T follicular helper cell (primary cell): Measurements from ENCODE around the gene ACAD8.
"Not testable (repeated sequence)": the region's sequence is repeated elsewhere in the genome, so short reads cannot be mapped to it uniquely, and the experiment has no call there.

Source experiments
- DNase-seq: peaks from one replicate; pipeline ENCODE4 v3.0.0-alpha.2; 2020; ENCODE audit warnings: low read depth

The ACAD8 gene

DNA sequence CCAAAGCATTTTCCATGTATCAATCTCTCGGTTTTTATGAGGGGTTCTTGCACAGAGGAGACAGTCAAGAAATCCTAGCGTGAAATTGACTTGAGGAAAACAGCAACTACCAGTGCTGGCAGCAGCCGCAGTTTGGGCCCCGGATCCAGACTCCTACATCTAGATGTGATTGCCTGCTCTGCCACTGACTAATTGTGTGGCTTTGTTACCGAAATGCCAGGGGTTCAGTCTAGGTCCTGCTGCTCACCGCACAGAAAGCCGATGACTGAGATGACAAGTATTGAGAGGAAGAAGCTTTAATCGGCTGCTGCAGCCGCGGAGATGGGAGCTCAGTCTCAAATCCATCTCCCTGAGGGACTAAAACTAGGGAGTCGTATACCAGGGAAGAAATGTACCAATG lies 14.6 kb downstream of the ACAD8 start:
- no peak for DNase-seq

DNA sequence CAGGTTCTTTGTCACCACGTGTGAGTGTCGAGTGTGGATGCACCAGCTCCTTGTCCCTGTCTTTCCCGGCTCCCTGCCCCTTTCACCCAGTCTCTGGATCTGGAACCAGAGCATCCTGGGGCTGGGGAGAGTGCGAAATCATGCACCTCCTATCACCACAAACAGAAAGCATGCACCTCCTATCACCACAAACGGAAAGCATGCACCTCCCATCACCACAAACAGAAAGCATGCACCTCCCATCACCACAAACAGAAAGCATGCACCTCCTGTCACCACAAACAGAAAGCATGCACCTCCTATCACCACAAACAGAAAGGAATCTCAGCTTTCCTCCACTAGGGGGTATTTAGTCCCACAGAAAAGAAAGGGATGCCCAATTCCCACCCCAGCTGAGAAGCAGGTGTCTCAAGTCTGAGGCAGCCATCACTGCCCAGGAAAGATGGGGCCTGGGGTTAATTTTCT lies 16.9 kb downstream of the ACAD8 start:
- no peak for DNase-seq

- DNase-seq, result no peak
Observed at GRCh38 chr11:134271978-134272377, 18.6 kb downstream of the ACAD8 start.

DNA sequence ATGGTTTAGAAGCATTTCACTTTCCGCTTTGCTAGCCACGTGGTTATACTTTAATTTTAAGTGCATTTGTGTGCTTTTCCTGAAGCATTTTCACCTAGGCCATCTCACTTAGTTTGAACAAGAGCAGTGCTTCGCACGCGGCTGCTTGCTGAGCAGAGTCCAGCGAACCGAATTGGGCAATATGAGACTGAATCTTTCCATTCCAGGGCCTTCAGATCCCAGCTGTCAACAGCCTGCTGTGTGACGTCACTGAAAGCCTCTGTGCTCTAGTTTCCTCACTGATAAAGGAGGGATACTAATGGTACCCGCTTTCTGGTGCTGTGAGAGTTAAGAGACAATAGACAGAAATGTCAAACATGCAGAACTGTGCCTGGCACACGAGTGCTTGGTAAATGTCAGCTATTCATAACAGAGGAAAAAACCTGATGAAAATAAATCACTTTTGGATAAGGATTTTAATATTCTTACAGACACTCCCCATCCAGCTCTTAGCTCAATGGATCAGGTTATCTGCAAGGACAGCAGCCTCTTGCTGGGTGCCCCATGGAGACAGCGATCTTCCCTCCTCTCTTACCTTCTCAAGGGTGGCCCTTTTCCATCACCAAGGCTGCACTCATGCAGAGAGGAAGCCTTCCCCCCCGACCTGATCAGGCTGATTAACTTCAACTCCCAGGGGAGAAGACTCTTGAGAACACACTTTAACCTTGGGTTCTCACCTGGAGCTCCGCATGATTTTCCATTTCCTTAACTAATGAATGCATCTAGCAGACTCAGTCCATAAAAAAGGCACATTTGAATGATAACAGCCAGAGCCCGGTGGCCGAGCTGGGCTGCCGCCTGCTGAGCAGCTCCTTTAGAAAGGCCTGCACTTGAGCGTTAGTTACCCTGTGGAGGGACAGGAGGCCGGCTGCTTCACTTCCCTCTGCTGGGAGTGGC lies 19.3 kb downstream of the ACAD8 start:
- no peak for DNase-seq

GRCh38 chr11:134273317-134273712 lies 19.9 kb downstream of the ACAD8 start:
- no peak for DNase-seq

DNA sequence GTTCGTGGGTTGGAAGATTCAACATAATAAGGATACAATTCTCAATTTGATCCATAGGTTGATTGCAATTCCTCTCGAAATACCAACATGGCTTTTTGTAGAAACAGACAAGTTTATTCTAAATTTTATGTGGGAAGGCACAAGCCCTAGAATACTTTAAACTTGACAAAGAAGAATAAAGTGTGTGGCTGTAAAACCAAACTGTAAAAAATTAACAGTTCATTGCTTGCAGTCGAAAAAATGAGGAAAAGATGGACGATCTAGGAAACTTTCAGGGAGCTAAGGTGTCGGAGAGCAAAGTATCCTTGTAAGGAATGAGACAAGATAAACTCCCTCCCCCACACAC lies 21.8 kb downstream of the ACAD8 start:
- DNase-seq, result no peak

DNA sequence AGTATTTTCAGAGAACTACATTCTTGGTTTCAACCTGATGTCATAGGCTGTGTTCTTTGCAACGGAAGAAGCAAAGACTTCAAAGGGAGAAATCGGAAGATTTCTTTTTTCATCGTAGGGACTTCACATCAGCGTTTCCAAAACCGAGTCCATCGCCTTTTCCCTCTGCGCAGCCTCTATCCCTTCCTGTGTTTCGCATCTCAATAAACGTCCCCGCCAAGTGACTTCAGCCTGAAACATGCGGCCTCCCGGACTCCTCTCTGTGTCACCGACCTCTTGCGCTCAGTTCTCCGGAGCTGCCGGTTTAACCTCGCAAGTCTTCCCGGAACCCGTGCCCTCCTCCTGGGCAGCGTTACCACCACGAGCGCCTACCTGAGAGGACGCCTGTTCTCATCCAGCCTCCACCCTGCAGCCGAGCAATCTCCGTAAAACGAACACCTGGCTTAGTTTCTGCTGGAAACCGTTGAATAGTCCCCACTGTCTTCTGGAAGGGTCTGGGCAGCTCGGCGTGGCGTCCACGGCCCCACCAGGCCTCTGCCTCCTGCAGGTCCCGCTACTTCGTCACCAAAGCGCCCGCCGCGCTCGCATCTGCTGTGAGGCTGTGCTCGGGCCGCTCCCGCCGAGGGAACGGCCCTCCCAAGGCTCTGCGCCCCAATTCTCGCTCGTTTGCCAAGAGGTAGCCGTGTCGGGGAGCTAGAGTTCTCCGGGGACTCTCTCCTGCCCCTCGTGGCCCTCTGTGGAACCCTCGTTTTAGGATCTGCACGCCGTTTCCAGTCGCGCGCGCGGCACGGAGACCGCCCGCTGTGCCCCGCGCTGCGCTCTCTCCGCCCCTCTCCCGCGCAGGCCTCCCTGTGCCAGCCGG lies 22.4 kb downstream of the ACAD8 start, which contains the start of gene GLB1L3:
Gene GLB1L3, plus strand, starts transcription at position 846 of the 862 bp plus-strand sequence. CDS start 362 bp downstream, outside the sequence.
- DNase-seq, result peak; percentile 71

GRCh38 chr11:134276396-134277182 lies 23.2 kb downstream of the ACAD8 start:
- no peak for DNase-seq

GRCh38 chr11:134277183-134278001 lies 24.0 kb downstream of the ACAD8 start:
- DNase-seq, result no peak

DNA sequence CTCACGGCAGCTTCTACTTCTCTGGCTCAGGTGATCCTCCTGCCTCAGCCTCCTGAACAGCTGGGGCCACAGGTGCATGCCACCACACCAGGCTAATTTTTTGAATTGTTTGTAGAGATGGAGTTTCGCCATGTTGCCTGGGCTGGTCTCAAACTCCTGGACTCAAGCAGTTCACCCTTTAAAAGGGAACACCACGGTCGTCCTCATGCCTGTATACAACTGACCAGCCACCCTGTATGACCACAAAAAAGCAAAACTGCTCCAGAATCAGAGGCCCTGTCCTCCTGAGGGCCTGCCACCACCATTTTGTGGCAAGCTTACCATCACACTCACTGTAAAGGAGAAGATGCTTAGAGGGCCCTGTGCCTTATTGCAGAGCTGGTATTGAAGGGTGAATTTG lies 25.0 kb downstream of the ACAD8 start:
- no peak for DNase-seq

DNA sequence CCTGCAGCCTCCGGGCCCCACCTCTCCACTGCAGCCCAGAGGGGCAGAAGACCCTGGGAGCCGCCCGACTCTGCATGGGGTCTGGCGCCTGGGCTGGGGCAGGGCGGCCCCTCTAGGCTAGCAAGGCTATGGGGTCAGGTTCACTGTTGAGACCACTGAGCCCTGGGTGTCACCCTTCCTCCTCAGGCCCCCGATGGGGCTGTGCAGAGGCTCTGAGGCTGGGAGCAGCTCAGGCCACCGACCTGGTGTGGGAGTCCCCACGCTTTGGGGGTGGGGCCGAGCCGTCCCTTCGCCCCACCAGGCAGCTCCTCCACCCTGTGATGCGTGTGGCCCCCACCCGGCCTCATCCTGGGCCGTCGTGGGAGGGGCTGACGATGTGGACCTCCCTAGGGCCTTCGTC lies 28.3 kb downstream of the ACAD8 start:
- not testable (repeated sequence) for DNase-seq

- DNase-seq, result no peak
Observed at GRCh38 chr11:134282121-134283045, 29.0 kb downstream of the ACAD8 start.

DNA sequence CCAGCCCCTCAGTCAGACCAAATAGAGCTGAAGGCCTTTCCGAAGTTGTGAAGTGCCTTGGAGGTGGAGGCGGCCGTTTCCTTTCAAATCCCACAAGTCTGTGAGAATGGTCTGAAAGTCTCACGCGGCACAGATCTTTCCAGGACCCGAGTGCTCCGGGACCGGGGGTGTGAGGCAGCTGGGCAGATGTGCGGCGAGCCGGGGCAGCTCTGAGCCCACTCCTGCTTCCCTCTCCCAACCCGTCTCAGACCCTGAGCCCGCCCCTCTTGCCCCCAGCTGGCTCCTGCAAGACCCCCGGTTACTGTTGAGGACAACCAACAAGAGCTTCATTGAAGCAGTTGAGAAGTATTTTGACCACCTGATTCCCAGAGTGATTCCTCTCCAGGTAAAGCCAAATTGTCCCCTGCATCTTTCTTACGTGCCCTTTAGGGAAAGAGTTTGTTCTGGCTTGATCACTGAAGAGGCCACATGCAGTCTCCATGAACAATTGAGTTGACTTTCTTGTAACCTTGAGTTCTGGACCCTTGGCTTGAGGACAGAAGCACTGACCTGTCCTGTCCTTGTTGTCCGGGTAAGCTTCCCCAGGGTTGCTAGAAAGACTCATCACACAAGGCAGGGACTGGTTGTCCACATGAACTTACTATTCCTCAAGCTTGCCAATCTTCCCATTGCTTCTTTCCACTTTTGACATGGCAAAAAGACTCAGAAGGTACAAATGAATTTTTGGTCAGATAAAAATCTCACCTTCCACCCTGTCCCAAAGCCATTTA lies 30.3 kb downstream of the ACAD8 start:
- DNase-seq, result no peak

DNA sequence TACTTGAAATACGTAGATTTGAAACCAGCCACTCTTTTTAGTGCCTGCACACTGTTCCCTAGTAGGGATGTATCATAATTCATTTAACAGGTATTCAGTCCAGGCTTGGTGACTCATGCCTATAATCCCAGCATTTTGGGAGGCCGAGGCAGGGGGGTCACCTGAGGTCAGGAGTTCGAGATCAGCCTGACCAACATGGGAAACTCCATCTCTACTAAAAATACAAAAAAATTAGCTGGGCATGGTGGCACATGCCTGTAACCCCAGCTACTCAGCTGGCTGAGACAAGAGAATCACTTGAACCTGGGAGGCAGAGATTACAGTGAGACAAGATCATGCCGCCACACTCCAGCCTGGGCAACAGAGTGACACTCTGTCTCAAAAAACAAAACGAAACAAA lies 31.0 kb downstream of the ACAD8 start:
- not testable (repeated sequence) for DNase-seq

- no peak for DNase-seq
Observed at GRCh38 chr11:134287561-134287960, 34.2 kb downstream of the ACAD8 start.

GRCh38 chr11:134288486-134288885 lies 35.1 kb downstream of the ACAD8 start:
- no peak for DNase-seq

DNA sequence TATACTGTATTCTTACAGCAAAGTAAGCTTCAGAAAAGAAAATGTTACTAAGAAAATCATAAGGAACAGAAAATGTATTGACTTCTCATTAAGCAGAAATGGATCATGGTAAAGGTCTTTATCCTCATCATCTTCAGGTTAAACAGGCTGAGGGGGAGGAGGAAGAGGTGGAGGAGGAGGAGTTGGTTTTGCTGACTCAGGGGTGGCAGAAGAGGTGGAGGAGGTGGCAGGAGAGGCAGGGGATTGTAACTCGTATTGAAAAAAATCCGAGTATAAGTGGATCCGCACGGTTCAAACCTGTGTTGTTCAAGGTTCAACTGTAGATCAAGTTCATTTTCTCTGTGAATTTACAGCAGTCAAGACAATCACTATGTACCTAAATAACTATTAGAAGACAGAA lies 35.8 kb downstream of the ACAD8 start:
- DNase-seq, result no peak

GRCh38 chr11:134289789-134290188 lies 36.4 kb downstream of the ACAD8 start:
- no peak for DNase-seq

DNA sequence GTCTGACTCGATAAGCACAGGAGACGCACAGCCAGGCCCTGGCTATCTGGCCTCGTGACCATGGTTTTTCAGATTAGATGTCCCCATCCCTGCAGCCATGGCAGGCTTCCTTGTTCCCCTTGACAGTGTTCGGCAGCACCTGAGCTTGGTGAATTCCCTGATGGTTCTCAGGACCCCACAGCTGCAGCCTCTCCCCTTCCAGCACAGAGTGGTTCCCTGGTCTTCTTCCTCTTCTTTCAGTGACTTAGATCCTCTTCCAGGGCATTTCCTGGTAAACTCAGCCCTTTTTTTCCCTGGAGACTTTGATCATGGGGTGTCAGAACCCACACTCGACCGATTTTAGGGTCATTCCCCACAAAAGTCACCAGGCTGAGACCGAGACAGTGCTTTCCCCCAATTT lies 37.3 kb downstream of the ACAD8 start:
- no peak for DNase-seq
